Esophagus muscularis mucosa (tissue), 4 donors: ENCODE data around the gene POLR2E. TPM values are rescaled to one million over a fixed set of nuclear protein-coding genes. Genes with fewer than 3 reads are reported as not detected.

Experiments used
- DNase-seq: peaks from one replicate; pipeline ENCODE4 v3.0.0-alpha.2; 2017; ENCODE audit errors: extremely low spot score
- H3K27ac ChIP-seq, 4 donors: fragments of 200-600 bp; sonication (generic); replicated peaks in 1 of 4; 1 replicate in 3 of 4; 2 replicates in 1 of 4; pipeline ENCODE4 v1.5.1; 2016 to 2019; ENCODE audit warnings: mild to moderate bottlenecking in 1 of 4
- H3K27me3 ChIP-seq, 4 donors: fragments of 200-600 bp; sonication (generic); one replicate each; pipeline versions ENCODE4 v1.5.1 to v1.6.0; 2016 to 2019
- H3K36me3 ChIP-seq, 4 donors: fragments of 200-600 bp; sonication (generic); one replicate each; pipeline ENCODE4 v1.5.1; 2016 to 2019
- H3K4me1 ChIP-seq, 4 donors: fragments of 200-600 bp; sonication (generic); one replicate each; pipeline ENCODE4 v1.5.1; 2016 to 2019
- H3K4me3 ChIP-seq, 4 donors: fragments of 200-600 bp; sonication (generic); 1 replicate in 2 of 4; 2 replicates in 2 of 4; pipeline ENCODE4 v1.5.1; 2016 to 2019; ENCODE audit warnings: mild to moderate bottlenecking in 4 of 4, moderate library complexity in 1 of 4
- H3K9me3 ChIP-seq, 4 donors: fragments of 200-600 bp; sonication (generic); 1 replicate in 3 of 4; 2 replicates in 1 of 4; pipeline ENCODE4 v1.5.1; 2016 to 2019
- EP300 ChIP-seq: sonication (generic); formaldehyde crosslinking; IDR thresholded peaks from one replicate; pipeline ENCODE4 v1.6.1; 2017; ENCODE audit warnings: antibody characterized with exemption
- POLR2A ChIP-seq: fragments of 450-650 bp; IDR thresholded peaks from one replicate; pipeline ENCODE4 v1.6.1; 2017; ENCODE audit warnings: antibody characterized with exemption, moderate library complexity, mild to moderate bottlenecking, low read depth
- POLR2AphosphoS5 ChIP-seq, 2 donors: sonication (generic); formaldehyde crosslinking; IDR thresholded peaks; one replicate each; pipeline ENCODE4 v1.6.1; 2017; ENCODE audit warnings: antibody characterized with exemption in 2 of 2
- WGBS: methylation state at CpG from one replicate; pipeline ENCODE4 v1.1.5; 2018; 5-methylcytosine and 5-hydroxymethylcytosine counted together
- intact Hi-C: fragments of 100-400 bp; cut with DNase I; formaldehyde crosslinking; loops from one replicate; pipeline ENCODE4 v1.15.1; 2023
- total RNA-seq, 4 donors: library from RNA; depleted of rRNA; stranded (reverse); fragments of >200 nt; gene quantifications; one replicate each; pipeline versions ENCODE4 v1.1.0 to v1.2.1, GENCODE V29; 2016
- TF ChIP-seq, protein P1 (sequence below), 3 experiments: fragments of 200-600 bp in 2 of 3; fragments of 450-650 bp in 1 of 3; sonication (generic) in 2 of 3; IDR thresholded peaks; one replicate each; pipeline ENCODE4 v1.5.1; 2017 to 2019; ENCODE audit warnings: antibody characterized with exemption in 3 of 3, mild to moderate bottlenecking in 2 of 3, moderate library complexity in 1 of 3

The POLR2E gene
- total RNA-seq, 4 donors from 2014 or later, result 96.8 to 198 (median 135) TPM

DNA sequence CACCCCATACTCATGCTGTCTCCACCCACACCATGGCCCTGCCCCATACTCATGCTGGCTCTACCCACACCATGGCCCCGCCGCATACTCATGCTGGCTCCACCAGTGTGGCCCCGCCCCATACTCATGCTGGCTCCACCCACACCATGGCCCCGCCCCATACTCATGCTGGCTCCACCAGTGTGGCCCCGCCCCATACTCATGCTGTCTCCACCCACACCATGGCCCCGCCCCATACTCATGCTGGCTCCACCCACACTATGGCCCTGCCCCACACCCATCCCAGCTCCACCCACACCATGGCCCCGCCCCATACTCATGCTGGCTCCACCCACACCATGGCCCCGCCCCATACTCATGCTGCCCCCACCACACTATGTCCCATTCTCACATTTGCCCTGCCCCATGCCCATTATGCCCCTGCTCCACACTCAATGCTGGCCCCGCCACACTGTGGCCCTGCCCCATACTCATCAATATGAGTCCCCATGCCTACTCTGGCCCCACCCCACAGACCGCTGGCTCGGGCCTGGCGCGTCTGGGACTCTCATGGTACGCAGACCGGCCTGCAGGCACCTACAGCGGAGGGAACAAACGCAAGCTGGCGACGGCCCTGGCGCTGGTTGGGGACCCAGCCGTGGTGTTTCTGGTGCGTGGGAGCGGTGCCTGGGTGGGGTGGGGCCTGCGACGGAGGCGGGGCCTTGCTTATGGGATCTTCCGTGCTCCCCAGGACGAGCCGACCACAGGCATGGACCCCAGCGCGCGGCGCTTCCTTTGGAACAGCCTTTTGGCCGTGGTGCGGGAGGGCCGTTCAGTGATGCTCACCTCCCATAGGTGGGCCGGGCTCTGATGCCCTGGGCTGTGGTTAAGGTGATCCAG lies 31.9 kb downstream of the POLR2E start:
- TF ChIP-seq EP300 (no peak), POLR2A (no peak), POLR2AphosphoS5 (IDR thresholded peaks at IDR 0.05) (no peak)
- TF ChIP-seq, protein P1, sequence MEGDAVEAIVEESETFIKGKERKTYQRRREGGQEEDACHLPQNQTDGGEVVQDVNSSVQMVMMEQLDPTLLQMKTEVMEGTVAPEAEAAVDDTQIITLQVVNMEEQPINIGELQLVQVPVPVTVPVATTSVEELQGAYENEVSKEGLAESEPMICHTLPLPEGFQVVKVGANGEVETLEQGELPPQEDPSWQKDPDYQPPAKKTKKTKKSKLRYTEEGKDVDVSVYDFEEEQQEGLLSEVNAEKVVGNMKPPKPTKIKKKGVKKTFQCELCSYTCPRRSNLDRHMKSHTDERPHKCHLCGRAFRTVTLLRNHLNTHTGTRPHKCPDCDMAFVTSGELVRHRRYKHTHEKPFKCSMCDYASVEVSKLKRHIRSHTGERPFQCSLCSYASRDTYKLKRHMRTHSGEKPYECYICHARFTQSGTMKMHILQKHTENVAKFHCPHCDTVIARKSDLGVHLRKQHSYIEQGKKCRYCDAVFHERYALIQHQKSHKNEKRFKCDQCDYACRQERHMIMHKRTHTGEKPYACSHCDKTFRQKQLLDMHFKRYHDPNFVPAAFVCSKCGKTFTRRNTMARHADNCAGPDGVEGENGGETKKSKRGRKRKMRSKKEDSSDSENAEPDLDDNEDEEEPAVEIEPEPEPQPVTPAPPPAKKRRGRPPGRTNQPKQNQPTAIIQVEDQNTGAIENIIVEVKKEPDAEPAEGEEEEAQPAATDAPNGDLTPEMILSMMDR (IDR thresholded peaks at IDR 0.05), result no peak
- Histone ChIP-seq H3K4me3 (no peak overlapping the region), H3K4me1 (peaks cover 20 to 46% (median 35%) of the 10 kb centered on the region in 4 donors), H3K27me3 (peaks cover 7 to 42% (median 28%) of the 10 kb centered on the region in 4 donors), H3K27ac (no peak overlapping the region), H3K36me3 (peaks cover 0 to 6% (median 0%) of the 10 kb centered on the region in 4 donors), H3K9me3 (peaks cover 0 to 17% (median 13%) of the 10 kb centered on the region in 4 donors)
- intact Hi-C loops, result no loop called here
- WGBS, result 57% methylated on average over 23 of the region's 37 CpGs
- no peak for DNase-seq

DNA sequence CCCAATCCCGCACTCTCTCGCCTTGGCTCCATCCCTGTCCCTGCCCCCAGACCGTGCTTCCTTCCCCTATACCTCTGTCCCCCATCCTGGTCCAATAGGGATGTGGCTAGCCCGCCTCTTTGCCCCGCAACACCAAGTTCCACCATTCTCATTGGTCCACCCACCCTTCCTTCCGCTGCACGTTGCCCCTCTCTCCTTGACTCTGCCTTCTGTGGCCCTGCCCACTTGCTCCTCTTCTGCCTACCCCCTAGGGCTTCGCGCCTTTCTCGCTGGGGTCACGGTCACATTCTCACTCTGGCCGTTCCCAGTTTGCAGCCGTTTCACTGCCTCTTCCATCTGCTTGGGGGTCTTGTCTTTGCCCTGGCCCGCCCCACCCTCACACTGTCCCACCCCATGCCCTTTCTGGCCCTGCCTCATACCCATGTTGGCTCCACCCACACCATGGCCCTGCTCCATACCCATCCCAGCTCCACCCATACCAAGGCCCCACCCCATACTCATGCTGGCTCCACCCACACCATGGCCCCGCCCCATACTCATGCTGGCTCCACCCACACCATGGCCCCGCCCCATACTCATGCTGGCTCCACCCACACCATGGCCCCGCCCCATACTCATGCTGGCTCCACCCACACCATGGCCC lies 32.7 kb downstream of the POLR2E start:
- intact Hi-C loops, result no loop called here
- Histone ChIP-seq H3K27me3 (peaks cover 7 to 34% (median 20%) of the 10 kb centered on the region in 4 donors), H3K4me3 (no peak overlapping the region), H3K4me1 (peaks cover 18 to 38% (median 31%) of the 10 kb centered on the region in 4 donors), H3K27ac (no peak overlapping the region), H3K36me3 (peaks cover 0 to 11% (median 0%) of the 10 kb centered on the region in 4 donors), H3K9me3 (peaks cover 0 to 24% (median 20%) of the 10 kb centered on the region in 4 donors)
- 74% methylated on average over 17 of the region's 17 CpGs for WGBS
- TF ChIP-seq, protein P1 (IDR thresholded peaks at IDR 0.05), result no peak
- TF ChIP-seq EP300 (no peak), POLR2A (no peak), POLR2AphosphoS5 (IDR thresholded peaks at IDR 0.05) (no peak)
- no peak for DNase-seq

DNA sequence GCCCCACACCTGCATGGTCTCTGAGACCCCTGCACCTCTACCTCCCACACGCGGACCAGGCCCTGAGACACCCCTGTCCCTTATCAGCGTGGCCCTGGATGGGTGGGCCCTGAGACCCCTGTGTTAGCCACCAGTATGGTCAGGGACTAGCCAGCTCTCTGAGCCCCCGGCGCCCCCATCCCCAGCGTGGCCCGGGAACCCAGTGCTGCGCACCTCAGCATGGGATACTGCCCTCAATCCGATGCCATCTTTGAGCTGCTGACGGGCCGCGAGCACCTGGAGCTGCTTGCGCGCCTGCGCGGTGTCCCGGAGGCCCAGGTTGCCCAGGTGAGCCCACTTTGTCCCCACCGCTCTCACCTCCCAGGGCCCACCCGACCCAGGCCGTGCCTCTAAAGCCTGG lies 33.2 kb downstream of the POLR2E start:
- no peak overlapping the region for H3K4me3 ChIP-seq
- H3K27ac ChIP-seq, result no peak overlapping the region
- TF ChIP-seq POLR2AphosphoS5 (IDR thresholded peaks at IDR 0.05) (no peak), POLR2A (no peak), EP300 (no peak)
- TF ChIP-seq, protein P1 (IDR thresholded peaks at IDR 0.05), result no peak
- peaks cover 13 to 33% (median 26%) of the 10 kb centered on the region in 4 donors for H3K4me1 ChIP-seq
- no peak for DNase-seq
- peaks cover 0 to 13% (median 2%) of the 10 kb centered on the region in 4 donors for H3K36me3 ChIP-seq
- WGBS, result 92% methylated on average over 6 of the region's 20 CpGs
- peaks cover 3 to 29% (median 15%) of the 10 kb centered on the region in 4 donors for H3K27me3 ChIP-seq
- intact Hi-C loops, result no loop called here
- peaks cover 3 to 29% (median 26%) of the 10 kb centered on the region in 4 donors for H3K9me3 ChIP-seq

GRCh38 chr19:1060689-1061088 lies 34.5 kb downstream of the POLR2E start:
- WGBS, result 90% methylated on average over 5 of the region's 5 CpGs
- peaks cover 4 to 42% (median 38%) of the 10 kb centered on the region in 4 donors for H3K9me3 ChIP-seq

More at GRCh38 chr19:1060689-1061088, 34.5 kb downstream of the POLR2E start:
- peaks cover 0 to 26% (median 5%) of the 10 kb centered on the region in 4 donors for H3K36me3 ChIP-seq
- peaks cover 8 to 20% (median 15%) of the 10 kb centered on the region in 4 donors for H3K4me1 ChIP-seq
- no peak for DNase-seq
- H3K27ac ChIP-seq, result no peak overlapping the region
- no peak overlapping the region for H3K4me3 ChIP-seq
- H3K27me3 ChIP-seq, result peaks cover 0 to 16% (median 4%) of the 10 kb centered on the region in 4 donors
- no peak for TF ChIP-seq POLR2AphosphoS5 (IDR thresholded peaks at IDR 0.05)
- no peak for TF ChIP-seq POLR2A
- TF ChIP-seq, protein P1 (IDR thresholded peaks at IDR 0.05), result no peak
- no peak for TF ChIP-seq EP300
- intact Hi-C loops, result no loop called here
